Neural progenitor cell (in vitro differentiated cells): ENCODE data around the gene RPS24.

ENCODE experiments used
- EZH2 ChIP-seq: fragments of 200-600 bp; sonication (generic); IDR thresholded peaks from 2 replicates; pipeline ENCODE4 v1.6.1; 2017; ENCODE audit warnings: antibody characterized with exemption, mild to moderate bottlenecking, moderate library complexity
- TF ChIP-seq, protein P1 (sequence below): fragments of 200-600 bp; sonication (generic); IDR thresholded peaks from 2 replicates; pipeline ENCODE4 v1.5.1; 2017; ENCODE audit warnings: antibody characterized with exemption, mild to moderate bottlenecking

DNA sequence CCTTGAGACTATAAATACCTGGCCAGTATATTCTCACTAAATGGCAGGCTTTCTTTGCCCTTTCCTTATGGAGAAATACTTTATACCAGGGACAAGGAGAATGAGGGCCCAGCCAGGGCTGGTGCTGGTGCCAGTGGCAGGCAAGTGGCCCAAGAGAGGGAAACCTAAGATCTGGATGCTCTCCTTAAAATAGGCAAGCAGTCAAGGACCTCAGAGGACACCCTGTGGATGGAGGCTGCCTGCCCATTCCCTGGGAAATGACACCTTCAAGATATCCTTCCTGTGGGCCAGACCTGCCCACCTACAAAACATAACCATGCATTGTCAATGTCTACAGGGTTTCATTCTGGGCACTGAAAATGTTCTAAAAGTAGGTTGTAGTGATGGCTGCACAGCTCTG, 33.5 kb upstream of the RPS24 start:
- TF ChIP-seq, protein P1, sequence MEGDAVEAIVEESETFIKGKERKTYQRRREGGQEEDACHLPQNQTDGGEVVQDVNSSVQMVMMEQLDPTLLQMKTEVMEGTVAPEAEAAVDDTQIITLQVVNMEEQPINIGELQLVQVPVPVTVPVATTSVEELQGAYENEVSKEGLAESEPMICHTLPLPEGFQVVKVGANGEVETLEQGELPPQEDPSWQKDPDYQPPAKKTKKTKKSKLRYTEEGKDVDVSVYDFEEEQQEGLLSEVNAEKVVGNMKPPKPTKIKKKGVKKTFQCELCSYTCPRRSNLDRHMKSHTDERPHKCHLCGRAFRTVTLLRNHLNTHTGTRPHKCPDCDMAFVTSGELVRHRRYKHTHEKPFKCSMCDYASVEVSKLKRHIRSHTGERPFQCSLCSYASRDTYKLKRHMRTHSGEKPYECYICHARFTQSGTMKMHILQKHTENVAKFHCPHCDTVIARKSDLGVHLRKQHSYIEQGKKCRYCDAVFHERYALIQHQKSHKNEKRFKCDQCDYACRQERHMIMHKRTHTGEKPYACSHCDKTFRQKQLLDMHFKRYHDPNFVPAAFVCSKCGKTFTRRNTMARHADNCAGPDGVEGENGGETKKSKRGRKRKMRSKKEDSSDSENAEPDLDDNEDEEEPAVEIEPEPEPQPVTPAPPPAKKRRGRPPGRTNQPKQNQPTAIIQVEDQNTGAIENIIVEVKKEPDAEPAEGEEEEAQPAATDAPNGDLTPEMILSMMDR, result no peak
- no peak for TF ChIP-seq EZH2
